Activated CD8-positive, alpha-beta memory T cell treated with anti-CD3 and anti-CD28 coated beads for 36 hours (primary cell): ENCODE results near the gene PRADC1. TPM values are rescaled to one million over a fixed set of nuclear protein-coding genes. Genes with fewer than 3 reads are reported as not detected.

Experiments used
- CTCF ChIA-PET: fragments of 350-600 bp; sonication (Branson Sonifier 250); formaldehyde crosslinking; loops from one replicate; lab custom pipeline; 2021; ENCODE audit warnings: antibody characterized with exemption; lab: Charles Lee
- POLR2A ChIA-PET: fragments of 350-600 bp; sonication (Branson Sonifier 250); formaldehyde crosslinking; loops from one replicate; lab custom pipeline; 2021; ENCODE audit warnings: antibody characterized with exemption; lab: Charles Lee
- total RNA-seq, 2 experiments: library from RNA; stranded (reverse); gene quantifications; one replicate each; pipeline ENCODE4 v1.2.3, GENCODE V29; 2021

The PRADC1 gene
- total RNA-seq, 2 experiments from 2014 or later = 21.9 to 23.4 TPM

GRCh38 chr2:73249636-73250035 lies 16.6 kb upstream of the PRADC1 start:
- ChIA-PET CTCF (interaction anchor here (0.6 to 1.7 kb wide), 3 partner anchors 16 to 1142 kb away, joined by 3 to 6 read pairs (median 3); partner anchors contain the start of gene CCT7), POLR2A (no interaction called here)

GRCh38 chr2:73246850-73247249 lies 13.8 kb upstream of the PRADC1 start:
- POLR2A ChIA-PET = no interaction called here
- CTCF ChIA-PET = no interaction called here

GRCh38 chr2:73244580-73244979 lies 11.5 kb upstream of the PRADC1 start:
- ChIA-PET POLR2A (interaction anchor here (0.5 to 2.2 kb wide), 4 partner anchors 10 to 149 kb away, joined by 3 to 12 read pairs (median 4); partner anchors contain the start of genes CCT7 and PRADC1), CTCF (interaction anchor here (1.2 to 1.3 kb wide), 3 partner anchors 10 to 46 kb away, joined by 3 to 5 read pairs (median 4); partner anchors contain the start of gene CCT7)

- CTCF ChIA-PET = interaction anchor here (1.2 to 1.3 kb wide), 3 partner anchors 10 to 46 kb away, joined by 3 to 5 read pairs (median 4); partner anchors contain the start of gene CCT7
- POLR2A ChIA-PET = interaction anchor here (0.7 to 2.2 kb wide), 4 partner anchors 9 to 21 kb away, joined by 3 to 12 read pairs (median 5); partner anchors contain the start of genes CCT7 and PRADC1
These were observed 11.0 kb upstream of the PRADC1 start for GRCh38 chr2:73243884-73244570.

- CTCF ChIA-PET = no interaction called here
- POLR2A ChIA-PET = no interaction called here
These were observed 6.7 kb upstream of the PRADC1 start for GRCh38 chr2:73239776-73240175.

- ChIA-PET CTCF (interaction anchor here (0.7 kb wide), 1 partner anchor 63 kb away, joined by 3 read pairs; no protein-coding TSS in a partner anchor), POLR2A (interaction anchor here (0.6 kb wide), 1 partner anchor 169 kb away, joined by 3 read pairs; no protein-coding TSS in a partner anchor)
These were observed 5.9 kb upstream of the PRADC1 start for GRCh38 chr2:73238976-73239375.

- CTCF ChIA-PET = interaction anchor here (0.7 kb wide), 1 partner anchor 64 kb away, joined by 3 read pairs; no protein-coding TSS in a partner anchor
- POLR2A ChIA-PET = no interaction called here
These were observed 5.1 kb upstream of the PRADC1 start for GRCh38 chr2:73238149-73238548.

GRCh38 chr2:73237168-73237567 lies 4.1 kb upstream of the PRADC1 start:
- POLR2A ChIA-PET = no interaction called here

GRCh38 chr2:73235315-73236028 lies 2.4 kb upstream of the PRADC1 start:
- CTCF ChIA-PET = interaction anchor here (1.3 to 5.1 kb wide), 2 partner anchors 24 to 54 kb away, joined by 6 to 27 read pairs; no protein-coding TSS in a partner anchor
- POLR2A ChIA-PET = interaction anchor here (0.6 to 2.9 kb wide), 2 partner anchors 9 to 58 kb away, joined by 3 to 12 read pairs; partner anchors contain the start of gene EGR4

More at GRCh38 chr2:73237168-73237567, 4.1 kb upstream of the PRADC1 start:
- CTCF ChIA-PET = interaction anchor here (5.1 kb wide), 1 partner anchor 53 kb away, joined by 27 read pairs; no protein-coding TSS in a partner anchor

GRCh38 chr2:73233932-73234832 lies 1.1 kb upstream of the PRADC1 start, which contains the start of gene CCT7:
Gene CCT7 (plus strand): TSS chr2:73234308. CDS start chr2:73234379, 71 bp downstream.
- CTCF ChIA-PET = interaction anchor here (0.6 to 5.1 kb wide), 6 partner anchors 10 to 618 kb away, joined by 3 to 27 read pairs (median 6); no protein-coding TSS in a partner anchor
- POLR2A ChIA-PET = interaction anchor here (1.0 to 2.9 kb wide), 9 partner anchors 9 to 163 kb away, joined by 3 to 17 read pairs (median 8); partner anchors contain the start of genes ALMS1, FBXO41 and SFXN5

- CTCF ChIA-PET = interaction anchor here (1.0 to 5.1 kb wide), 5 partner anchors 10 to 57 kb away, joined by 3 to 27 read pairs (median 5); no protein-coding TSS in a partner anchor
- POLR2A ChIA-PET = interaction anchor here (0.5 to 2.9 kb wide), 9 partner anchors 12 to 947 kb away, joined by 3 to 17 read pairs (median 5); partner anchors contain the start of genes ALMS1, EGR4, FBXO41 and SFXN5
These were observed 461 bp downstream of the PRADC1 start for GRCh38 chr2:73232403-73233153.

GRCh38 chr2:73228631-73229030 lies 4.4 kb downstream of the PRADC1 start:
- ChIA-PET CTCF (interaction anchor here (1.4 kb wide), 1 partner anchor 11 kb away, joined by 3 read pairs; no protein-coding TSS in a partner anchor), POLR2A (no interaction called here)

- ChIA-PET CTCF (interaction anchor here (1.5 kb wide), 1 partner anchor 63 kb away, joined by 3 read pairs; no protein-coding TSS in a partner anchor), POLR2A (no interaction called here)
These were observed 6.0 kb downstream of the PRADC1 start for GRCh38 chr2:73227086-73227485.

- ChIA-PET CTCF (interaction anchor here (1.5 kb wide), 1 partner anchor 64 kb away, joined by 3 read pairs; no protein-coding TSS in a partner anchor), POLR2A (interaction anchor here (0.9 kb wide), 1 partner anchor 8 kb away, joined by 3 read pairs; the partner anchor contains the start of gene CCT7)
These were observed 7.3 kb downstream of the PRADC1 start for GRCh38 chr2:73225513-73226360.

- CTCF ChIA-PET = interaction anchor here (1.6 kb wide), 1 partner anchor 11 kb away, joined by 6 read pairs; no protein-coding TSS in a partner anchor
- POLR2A ChIA-PET = interaction anchor here (0.6 kb wide), 1 partner anchor 20 kb away, joined by 5 read pairs; no protein-coding TSS in a partner anchor
These were observed 9.2 kb downstream of the PRADC1 start for GRCh38 chr2:73223821-73224220.

- POLR2A ChIA-PET = interaction anchor here (1.2 kb wide), 1 partner anchor 14 kb away, joined by 5 read pairs; no protein-coding TSS in a partner anchor
- CTCF ChIA-PET = no interaction called here
These were observed 14.7 kb downstream of the PRADC1 start for GRCh38 chr2:73218298-73218697.
